NB4 (cell line): Measurements from ENCODE around the gene NCAPG.

Experiments used
- MYC ChIP-seq: IDR thresholded peaks from 2 replicates; pipeline ENCODE4 v1.6.1; 2011; ENCODE audit warnings: low read depth, low read length
- POLR2A ChIP-seq: IDR thresholded peaks from 2 replicates; pipeline ENCODE4 v1.6.1; 2011; ENCODE audit warnings: mild to moderate bottlenecking; ENCODE audit not compliant: insufficient read length; ENCODE audit errors: extremely low read depth
- TF ChIP-seq, protein P1 (sequence below): IDR thresholded peaks from one replicate; pipeline ENCODE4 v1.5.1; 2012; ENCODE audit warnings: low read depth, low read length

DNA sequence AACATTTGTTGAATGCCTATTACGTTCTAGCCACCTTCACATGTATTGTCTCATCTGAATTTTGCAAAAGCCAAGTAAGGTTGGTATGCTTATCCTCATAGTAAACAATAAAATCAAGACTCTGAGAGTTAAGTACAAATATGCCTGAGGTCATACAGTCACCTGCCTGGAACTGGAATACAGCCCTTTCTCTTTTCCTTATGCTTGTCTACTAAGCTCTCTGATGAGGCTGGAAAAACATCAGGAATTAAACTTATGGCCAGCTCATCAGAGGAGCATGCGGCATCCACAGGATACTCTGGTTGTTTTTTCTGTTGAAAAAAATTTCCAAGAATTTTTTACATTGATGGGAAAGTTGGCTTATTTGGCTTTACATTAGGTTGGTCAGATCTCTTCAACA lies 35.5 kb downstream of the NCAPG start:
- TF ChIP-seq, protein P1, sequence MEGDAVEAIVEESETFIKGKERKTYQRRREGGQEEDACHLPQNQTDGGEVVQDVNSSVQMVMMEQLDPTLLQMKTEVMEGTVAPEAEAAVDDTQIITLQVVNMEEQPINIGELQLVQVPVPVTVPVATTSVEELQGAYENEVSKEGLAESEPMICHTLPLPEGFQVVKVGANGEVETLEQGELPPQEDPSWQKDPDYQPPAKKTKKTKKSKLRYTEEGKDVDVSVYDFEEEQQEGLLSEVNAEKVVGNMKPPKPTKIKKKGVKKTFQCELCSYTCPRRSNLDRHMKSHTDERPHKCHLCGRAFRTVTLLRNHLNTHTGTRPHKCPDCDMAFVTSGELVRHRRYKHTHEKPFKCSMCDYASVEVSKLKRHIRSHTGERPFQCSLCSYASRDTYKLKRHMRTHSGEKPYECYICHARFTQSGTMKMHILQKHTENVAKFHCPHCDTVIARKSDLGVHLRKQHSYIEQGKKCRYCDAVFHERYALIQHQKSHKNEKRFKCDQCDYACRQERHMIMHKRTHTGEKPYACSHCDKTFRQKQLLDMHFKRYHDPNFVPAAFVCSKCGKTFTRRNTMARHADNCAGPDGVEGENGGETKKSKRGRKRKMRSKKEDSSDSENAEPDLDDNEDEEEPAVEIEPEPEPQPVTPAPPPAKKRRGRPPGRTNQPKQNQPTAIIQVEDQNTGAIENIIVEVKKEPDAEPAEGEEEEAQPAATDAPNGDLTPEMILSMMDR: no peak
- TF ChIP-seq POLR2A (no peak), MYC (no peak)
